Upper lobe of left lung (tissue), 6 donors: ENCODE results near the gene CERKL. TPM values are rescaled to one million over a fixed set of nuclear protein-coding genes. Genes with fewer than 3 reads are reported as not detected.

Experiments used
- ATAC-seq, 2 donors: fragments of 200-7000 bp; cut with Tn5 transposase; one replicate each; pipeline ENCODE4 v1.9.1; 2022; ENCODE audit warnings: mild to moderate bottlenecking in 2 of 2, moderate library complexity in 2 of 2; ENCODE audit not compliant: low FRiP score in 2 of 2
- DNase-seq, 2 donors: peaks; one replicate each; pipeline ENCODE4 v3.0.0-alpha.2; 2019 to 2020
- H3K27ac ChIP-seq, 4 donors: fragments of 200-600 bp; sonication (generic); one replicate each; pipeline ENCODE4 v1.5.1; 2016 to 2019
- H3K27me3 ChIP-seq, 4 donors: fragments of 200-600 bp; sonication (generic); one replicate each; pipeline ENCODE4 v1.5.1; 2017 to 2019
- H3K36me3 ChIP-seq, 4 donors: fragments of 200-600 bp; sonication (generic); one replicate each; pipeline ENCODE4 v1.5.1; 2016 to 2019
- H3K4me1 ChIP-seq, 4 donors: fragments of 200-600 bp; sonication (generic); one replicate each; pipeline ENCODE4 v1.5.1; 2018 to 2019
- H3K4me3 ChIP-seq, 4 donors: fragments of 200-600 bp; sonication (generic); one replicate each; pipeline ENCODE4 v1.5.1; 2017 to 2019; ENCODE audit warnings: mild to moderate bottlenecking in 2 of 4, moderate library complexity in 1 of 4
- H3K9me3 ChIP-seq, 4 donors: fragments of 200-600 bp; sonication (generic); one replicate each; pipeline ENCODE4 v1.5.1; 2018 to 2019
- EP300 ChIP-seq, 4 donors: sonication (generic); formaldehyde crosslinking; IDR thresholded peaks; one replicate each; pipeline ENCODE4 v1.5.1; 2017; ENCODE audit warnings: antibody characterized with exemption in 4 of 4, control low read depth in 2 of 4
- WGBS, 2 donors: methylation state at CpG; one replicate each; pipeline ENCODE4 v1.1.5; 2017 to 2018; 5-methylcytosine and 5-hydroxymethylcytosine counted together
- total RNA-seq, 6 donors: library from RNA; depleted of rRNA in 4 of 6; stranded (reverse); fragments of >200 nt in 4 of 6; gene quantifications; one replicate each; pipeline versions ENCODE4 v1.1.0 to v1.2.1, GENCODE V29; 2016 to 2021
- donor health status: DM: no; HTN: no; CAD: no; lungs with moderate emphysema.
- donor health status: DM: no; HTN: yes; CAD: no; lungs with severe emphysema.

The CERKL gene
- total RNA-seq, 6 donors from 2014 or later, result 0.37 to 23.1 (median 1.7) TPM; not detected in 1

GRCh38 chr2:181499231-181499630 is 157.7 kb downstream of the CERKL start:
- H3K4me1 ChIP-seq, result no peaks in the 10 kb centered on the region
- H3K27ac ChIP-seq, result no peak overlapping the region
- H3K9me3 ChIP-seq, result no peaks in the 10 kb centered on the region
- no peak for TF ChIP-seq EP300 (IDR thresholded peaks at IDR 0.05)
- H3K27me3 ChIP-seq, result no peaks in the 10 kb centered on the region
- ATAC-seq, result no peak
- no peak for DNase-seq
- 85 to 90% methylated on average over 4 of the region's 4 CpGs for WGBS, 2 donors
- no peak overlapping the region for H3K4me3 ChIP-seq
- no peaks in the 10 kb centered on the region for H3K36me3 ChIP-seq

Other genes starting within 250 kb of the CERKL start
- gene ITGA4, start 199.7 kb downstream of the CERKL start, total RNA-seq, result 10 to 100 TPM; 13.9 to 30.5 (median 23.9) TPM
- not detected for gene NEUROD1, start 23.4 kb upstream of the CERKL start, total RNA-seq
- gene ITPRID2, start 234.6 kb upstream of the CERKL start, total RNA-seq, result 100 to 1,000 TPM; 125 to 770 (median 214) TPM